Prostate gland (tissue), 2 donors: ENCODE measurements around the gene SH3TC2.

Source experiments
- CTCF ChIP-seq, 4 experiments: fragments of 200-600 bp in 2 of 4; fragments of 450-650 bp in 2 of 4; sonication (generic) in 2 of 4; IDR thresholded peaks; 1 replicate in 3 of 4; 2 replicates in 1 of 4; pipeline ENCODE4 v1.5.1; 2016 to 2019; ENCODE audit warnings: antibody characterized with exemption in 4 of 4, mild to moderate bottlenecking in 2 of 4, moderate library complexity in 2 of 4
- POLR2AphosphoS5 ChIP-seq: sonication (generic); formaldehyde crosslinking; IDR thresholded peaks from one replicate; pipeline ENCODE4 v1.6.1; 2017; ENCODE audit warnings: antibody characterized with exemption

GRCh38 chr5:149108651-149109280 lies 45.9 kb upstream of the SH3TC2 start:
- TF ChIP-seq CTCF (IDR thresholded peaks at IDR 0.05), result no peak
- TF ChIP-seq POLR2AphosphoS5, result no peak
